Measurements from ENCODE around the gene KRTAP12-3.
"Not testable (repeated sequence)": the region's sequence is repeated elsewhere in the genome, so short reads cannot be mapped to it uniquely, and the experiment has no call there.

Gene KRTAP12-3

DNA sequence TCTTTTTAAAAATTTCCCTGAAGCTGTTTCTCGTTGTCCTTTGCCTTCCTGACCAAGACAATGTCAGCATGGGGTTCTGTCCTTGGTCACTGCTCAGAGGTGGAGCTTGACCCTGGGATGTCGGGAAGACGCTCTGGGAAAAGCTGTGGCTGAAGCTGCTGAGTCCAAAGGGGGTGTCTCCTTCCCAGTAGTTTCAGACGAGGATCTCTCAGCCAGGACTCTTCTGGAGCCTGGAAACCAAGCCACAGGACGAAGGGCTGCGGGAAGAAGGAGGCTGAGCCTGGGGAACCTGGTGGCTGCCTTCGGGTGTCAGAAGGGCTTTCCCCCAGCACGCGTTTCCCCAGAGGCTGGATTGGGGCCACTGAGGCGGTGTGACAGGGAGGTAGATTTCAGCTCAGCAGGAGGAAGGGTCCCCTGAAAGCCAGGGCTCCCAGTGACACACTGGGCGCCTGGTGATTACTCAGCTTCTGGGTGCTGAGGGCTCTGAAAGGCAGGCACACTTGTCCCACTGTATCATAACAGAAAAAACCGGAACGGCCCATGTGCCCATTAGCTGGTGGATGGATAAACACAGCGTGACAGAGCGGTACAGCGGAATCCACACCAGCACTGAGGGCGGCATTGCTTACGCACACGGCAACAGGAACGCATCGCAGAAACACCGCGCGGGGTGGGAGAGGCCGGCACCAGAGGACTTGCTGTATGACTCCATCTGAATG is 29.3 kb downstream of the KRTAP12-3 start:
- DNase-seq = no peak

GRCh38 chr21:44687671-44688070 is 29.9 kb downstream of the KRTAP12-3 start:
- no peak for DNase-seq

DNA sequence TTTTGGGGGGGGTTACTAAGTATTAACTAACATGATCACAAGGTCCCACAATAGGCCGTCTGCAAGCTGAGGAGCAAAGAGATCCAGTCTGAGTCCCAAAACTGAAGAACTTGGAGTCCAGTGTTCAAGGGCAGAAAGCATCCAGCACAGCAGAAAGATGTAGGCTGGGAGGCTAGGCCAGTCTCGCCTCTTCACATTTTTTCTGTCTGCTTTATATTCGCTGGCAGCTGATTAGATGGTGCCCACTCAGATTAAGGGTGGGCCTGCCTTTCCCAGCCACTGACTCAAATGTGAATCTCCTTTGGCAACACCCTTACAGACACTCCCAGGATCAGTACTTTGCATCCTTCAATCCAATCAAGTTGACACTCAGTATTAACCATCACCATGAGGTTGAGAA is 32.0 kb downstream of the KRTAP12-3 start:
- DNase-seq = not testable (repeated sequence)

DNA sequence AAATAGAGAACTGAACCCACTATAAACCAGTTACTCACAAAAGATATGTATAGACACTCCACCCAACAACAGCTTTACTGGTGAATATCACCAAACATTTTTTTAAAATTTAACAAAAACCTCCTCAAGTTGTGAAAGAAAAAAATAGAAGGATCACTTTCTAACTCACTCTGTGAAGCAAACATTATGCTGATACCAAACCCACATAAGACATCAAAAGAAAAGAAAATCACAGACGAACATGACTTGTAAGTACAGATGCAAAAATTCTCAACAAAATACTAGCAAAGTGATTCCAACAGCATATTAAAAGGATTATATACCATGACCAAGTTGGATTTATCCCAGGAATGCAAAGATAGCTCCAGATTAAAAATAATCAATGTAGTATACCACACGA is 34.0 kb downstream of the KRTAP12-3 start:
- no peak for DNase-seq

- no peak for DNase-seq
Observed at GRCh38 chr21:44692798-44693512, 35.2 kb downstream of the KRTAP12-3 start.

DNA sequence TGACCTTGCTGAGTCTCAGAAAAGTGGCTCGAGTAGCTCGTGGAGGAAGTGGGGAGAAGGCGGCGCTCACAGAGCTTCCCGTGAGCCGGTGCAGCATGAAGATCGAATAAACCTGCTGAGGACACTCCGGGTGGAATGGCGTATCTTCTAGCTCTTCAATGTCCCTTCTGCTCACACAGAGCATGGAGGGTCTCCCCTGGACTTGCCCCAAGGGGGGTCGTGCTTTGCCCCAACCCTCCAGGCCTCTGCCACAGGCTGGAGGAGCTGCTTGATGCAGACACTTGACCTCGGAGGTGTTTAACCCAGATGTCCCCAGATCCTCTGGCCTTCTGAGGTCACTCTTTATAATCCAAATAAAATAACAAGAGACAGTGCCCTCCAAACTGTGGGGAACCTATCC is 37.0 kb downstream of the KRTAP12-3 start:
- no peak for DNase-seq

DNA sequence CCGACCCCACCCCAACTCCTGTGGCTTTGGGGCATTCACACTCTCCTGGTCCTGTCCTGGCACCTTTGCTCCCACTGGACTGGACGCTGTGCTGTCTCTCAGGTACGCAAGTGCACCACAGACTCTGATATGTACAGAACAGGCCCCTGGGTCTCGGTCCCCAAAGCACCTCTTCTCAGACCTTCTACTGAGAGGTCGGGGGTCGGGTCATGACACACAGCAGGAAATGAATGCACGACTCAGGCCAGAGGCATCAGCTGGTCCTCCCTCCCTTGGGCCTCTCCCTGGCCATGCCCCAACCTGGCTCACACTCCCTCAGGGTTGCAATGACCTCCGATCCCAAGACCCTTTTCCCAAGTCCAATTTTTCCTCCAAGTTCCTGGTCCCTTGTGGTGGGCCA is 37.5 kb downstream of the KRTAP12-3 start:
- no peak for DNase-seq

- no peak for DNase-seq
Observed at GRCh38 chr21:44695641-44696040, 37.9 kb downstream of the KRTAP12-3 start.

DNA sequence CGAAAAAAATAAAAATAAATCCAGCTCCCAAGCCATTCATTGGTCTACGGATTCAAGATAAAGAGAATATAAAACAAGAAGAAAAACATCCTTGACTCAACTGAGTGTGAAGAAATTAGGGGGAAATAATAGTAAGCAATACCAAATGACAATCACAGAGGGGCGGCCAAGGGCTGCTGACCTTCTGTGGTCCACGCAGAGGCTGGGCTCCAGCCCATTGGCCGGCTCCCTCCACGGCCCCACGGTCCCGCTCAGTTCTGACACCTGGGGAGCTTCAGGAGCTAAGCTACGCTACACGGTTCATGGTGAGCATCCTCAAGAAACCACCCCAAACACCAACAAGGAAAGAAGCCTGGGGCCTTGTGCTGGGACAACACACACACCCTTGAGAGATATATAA is 38.8 kb downstream of the KRTAP12-3 start:
- no peak for DNase-seq

- DNase-seq = not testable (repeated sequence)
Observed at GRCh38 chr21:44697172-44697810, 39.6 kb downstream of the KRTAP12-3 start, which contains the start of gene KRTAP10-12. Gene KRTAP10-12 (plus strand): TSS chr21:44697172. CDS start chr21:44697202, 30 bp downstream.

DNA sequence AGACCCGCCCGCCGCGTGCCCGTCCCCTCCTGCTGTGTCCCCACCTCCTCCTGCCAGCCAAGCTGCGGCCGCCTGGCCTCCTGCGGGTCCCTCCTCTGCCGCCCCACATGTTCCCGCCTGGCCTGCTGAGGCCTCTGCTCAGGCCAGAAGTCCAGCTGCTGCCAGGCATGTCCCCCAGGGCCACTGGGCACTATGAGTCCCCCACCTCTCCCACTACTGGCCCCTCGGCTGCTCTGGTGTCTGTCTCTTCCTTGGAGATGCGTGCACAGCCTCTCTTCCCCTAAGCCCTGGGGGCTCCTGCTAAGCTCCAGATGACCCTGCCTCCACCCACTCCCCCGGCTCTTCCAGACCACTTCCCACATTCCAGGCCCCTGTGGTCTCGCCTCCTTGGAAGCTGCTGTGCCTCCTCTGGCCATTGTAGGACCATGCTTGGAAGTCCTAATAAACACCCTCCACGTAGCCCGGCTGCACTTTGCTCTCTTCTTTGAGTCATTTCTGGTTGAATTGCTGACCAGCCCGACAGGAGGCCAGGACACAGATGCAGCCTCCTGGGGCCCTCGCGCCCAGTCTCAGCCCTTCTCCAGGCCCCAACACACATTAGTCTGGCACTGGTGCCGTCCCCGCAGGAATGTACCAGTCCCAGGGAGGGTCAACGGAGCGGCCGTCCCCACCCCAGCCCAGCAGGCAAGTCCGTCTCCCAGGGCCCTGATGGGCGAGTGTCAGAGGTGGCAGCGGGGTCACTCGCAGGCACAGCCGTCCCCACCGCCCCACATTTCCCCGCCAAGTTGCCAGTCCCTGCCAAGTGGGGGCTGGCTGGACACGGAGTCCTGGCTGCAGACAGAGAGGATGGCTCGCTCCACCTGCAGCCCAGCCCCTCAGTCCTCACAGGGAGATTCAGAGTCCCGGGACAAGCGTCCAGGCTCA is 40.3 kb downstream of the KRTAP12-3 start:
- DNase-seq = no peak

DNA sequence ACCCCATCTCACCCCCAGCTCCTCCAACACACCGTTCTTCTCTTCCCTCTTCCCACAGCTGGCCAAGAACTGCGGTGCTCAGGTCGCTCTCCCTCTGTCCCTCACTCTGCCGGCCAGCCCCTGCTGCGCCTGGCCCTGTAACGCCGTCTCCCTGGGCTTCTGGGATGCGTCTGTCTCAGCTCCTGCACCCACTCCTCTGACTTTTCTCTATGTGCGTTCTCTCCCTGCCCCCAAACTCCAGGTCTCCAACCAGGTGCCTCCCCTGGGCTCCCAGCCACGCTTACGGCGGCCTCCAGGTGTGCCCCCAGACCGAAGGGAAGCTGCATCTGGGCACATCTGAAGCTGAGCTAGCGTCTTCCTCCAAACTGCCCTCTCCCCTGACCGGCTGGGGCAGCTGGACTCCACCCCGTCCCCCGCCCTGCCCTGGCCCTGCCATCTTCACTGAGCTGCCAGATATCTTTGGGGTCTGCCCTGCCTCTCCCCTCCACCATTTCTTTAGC is 41.8 kb downstream of the KRTAP12-3 start:
- DNase-seq = no peak

- DNase-seq = no peak
Observed at GRCh38 chr21:44700101-44701022, 42.6 kb downstream of the KRTAP12-3 start.

GRCh38 chr21:44701023-44701400 is 43.3 kb downstream of the KRTAP12-3 start:
- DNase-seq = no peak

- DNase-seq = no peak
Observed at GRCh38 chr21:44701541-44701940, 43.8 kb downstream of the KRTAP12-3 start.

DNA sequence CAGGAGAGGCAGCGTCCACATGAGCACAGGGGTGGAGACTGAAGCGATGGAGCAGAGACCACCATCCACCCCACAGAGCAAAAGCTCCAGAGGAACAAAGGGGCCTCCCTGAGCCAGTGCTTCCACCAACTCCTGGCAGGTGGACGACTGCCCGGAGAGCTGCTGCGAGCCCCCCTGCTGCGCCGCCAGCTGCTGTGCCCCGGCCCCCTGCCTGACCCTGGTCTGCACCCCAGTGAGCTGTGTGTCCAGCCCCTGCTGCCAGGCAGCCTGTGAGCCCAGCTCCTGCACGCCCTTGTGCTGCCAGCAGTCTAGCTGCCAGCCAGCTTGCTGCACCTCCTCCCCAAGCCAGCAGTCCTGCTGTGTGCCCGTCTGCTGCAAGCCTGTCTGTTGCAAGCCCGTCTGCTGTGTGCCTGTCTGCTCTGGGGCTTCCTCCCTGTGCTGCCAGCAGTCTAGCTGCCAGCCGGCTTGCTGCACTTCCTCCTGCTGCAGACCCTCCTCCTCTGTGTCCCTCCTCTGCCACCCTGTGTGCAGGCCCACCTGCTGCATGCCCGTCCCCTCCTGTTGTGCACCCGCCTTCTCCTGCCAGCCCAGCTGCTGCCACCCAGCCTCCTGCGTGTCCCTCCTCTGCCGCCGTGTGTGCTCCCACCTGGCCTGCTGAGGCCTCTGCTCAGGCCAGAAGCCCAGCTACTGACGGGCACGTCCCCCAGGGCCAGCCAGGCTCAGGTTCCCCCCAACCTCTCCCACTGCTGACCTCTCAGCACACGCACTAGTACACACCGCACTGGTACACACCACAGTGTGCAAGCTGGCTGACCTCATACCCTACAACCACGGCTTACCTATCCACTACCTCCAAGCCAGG is 44.6 kb downstream of the KRTAP12-3 start:
- no peak for DNase-seq

DNA sequence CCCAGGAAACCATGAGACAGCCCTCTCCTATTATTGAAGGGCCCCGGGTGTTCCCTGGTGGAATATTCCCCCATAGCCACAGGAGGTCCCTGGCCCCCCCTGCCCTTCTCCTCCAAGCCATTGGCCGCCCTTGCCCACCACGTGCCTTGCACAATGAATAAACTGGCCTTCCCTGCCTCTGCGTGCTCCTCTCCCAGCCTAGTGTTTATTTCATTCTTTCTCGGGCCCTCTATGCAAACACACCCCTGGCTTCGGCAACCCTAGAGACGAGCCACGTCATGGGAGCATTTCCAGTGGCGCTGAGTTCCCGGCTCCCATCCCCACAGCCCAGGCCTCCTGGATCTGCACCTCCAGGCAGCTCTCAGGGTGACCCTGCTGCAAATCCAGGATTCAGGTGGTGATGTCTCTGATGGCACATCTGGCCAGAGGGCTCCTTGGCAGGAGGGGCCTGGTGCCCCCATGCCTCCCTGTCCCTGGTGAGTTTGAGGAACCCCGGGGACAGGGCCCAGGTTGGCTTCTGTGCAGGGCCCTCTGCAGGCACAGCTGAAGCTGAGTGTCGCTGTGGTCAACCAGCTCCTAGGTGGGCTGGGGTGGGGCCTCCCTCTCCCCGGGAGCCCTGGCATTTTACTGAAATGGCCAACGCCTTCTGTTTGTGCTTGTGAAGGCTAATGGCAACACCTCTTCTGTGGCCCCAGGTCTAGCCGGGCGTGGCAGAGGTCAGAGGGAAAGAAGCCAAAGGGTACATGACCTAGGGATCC is 45.4 kb downstream of the KRTAP12-3 start:
- no peak for DNase-seq

GRCh38 chr21:44703731-44704635 is 46.3 kb downstream of the KRTAP12-3 start:
- no peak for DNase-seq

GRCh38 chr21:44704636-44705001 is 46.9 kb downstream of the KRTAP12-3 start:
- DNase-seq = no peak
